A549 (cell line): Measurements from ENCODE around the gene WTIP. TPM values are rescaled to one million over a fixed set of nuclear protein-coding genes. Genes with fewer than 3 reads are reported as not detected.

Experiments
- ATAC-seq, 2 experiments: fragments of 200-7000 bp in 1 of 2; fragments of >200 bp in 1 of 2; cut with Nextera tagmentation in 1 of 2; cut with Tn5 transposase in 1 of 2; 3 replicates each; pipeline versions ENCODE4 v1.8.0 to v1.9.1; 2018 to 2020; ENCODE audit warnings: mild to moderate bottlenecking in 1 of 2, moderate library complexity in 1 of 2
- CTCF ChIA-PET: fragments of 300-600 bp; sonication (Branson Sonifier 250); formaldehyde crosslinking; extraction: SDS; loops from one replicate; lab custom pipeline; 2021; ENCODE audit warnings: antibody characterized with exemption, inconsistent platforms; lab: Yijun Ruan, JAX
- POLR2A ChIA-PET: fragments of 350-600 bp; formaldehyde crosslinking; extraction: SDS; loops from one replicate; lab custom pipeline; 2021; ENCODE audit warnings: antibody characterized with exemption, inconsistent platforms; lab: Yijun Ruan, JAX
- DNase-seq, 2 experiments: peaks; one replicate each; pipeline versions ENCODE4 v3.0.0 to v3.0.0-alpha.2; 2011 to 2016; ENCODE audit warnings: low read depth in 1 of 2, low spot score in 1 of 2
- FAIRE-seq: peaks from 2 replicates; lab custom pipeline; 2011; peaks lifted over from hg19 to GRCh38; lab: Jason Lieb, UNC
- H3K27ac ChIP-seq, 2 experiments: fragments of >200 bp; sonication (Bioruptor Twin); formaldehyde crosslinking; 3 replicates each; pipeline ENCODE4 v1.5.1; 2016 to 2017
- H3K4me1 ChIP-seq: fragments of >200 bp; sonication (Bioruptor Twin); formaldehyde crosslinking; 3 replicates; pipeline ENCODE4 v1.6.1; 2016
- H3K4me2 ChIP-seq: fragments of >200 bp; sonication (Bioruptor Twin); formaldehyde crosslinking; 3 replicates; pipeline ENCODE4 v1.6.1; 2016
- H3K4me3 ChIP-seq: fragments of >200 bp; sonication (Bioruptor Twin); formaldehyde crosslinking; 3 replicates; pipeline ENCODE4 v1.5.1; 2016
- H3K9me3 ChIP-seq: fragments of >200 bp; sonication (Bioruptor Twin); formaldehyde crosslinking; 3 replicates; pipeline ENCODE4 v1.6.1; 2016
- CBX2 ChIP-seq: fragments of 200-600 bp; sonication (generic); IDR thresholded peaks from 2 replicates; pipeline ENCODE4 v1.6.1; 2016; ENCODE audit warnings: low read depth, mild to moderate bottlenecking, borderline replicate concordance
- CBX8 ChIP-seq: fragments of 200-600 bp; sonication (generic); IDR thresholded peaks from 2 replicates; pipeline ENCODE4 v1.6.1; 2016
- E2F6 ChIP-seq: IDR thresholded peaks from 2 replicates; pipeline ENCODE4 v1.6.1; 2012; ENCODE audit warnings: low read depth, borderline replicate concordance
- EHF ChIP-seq: fragments of 250-450 bp; sonication (Bioruptor Pico); IDR thresholded peaks from 2 replicates; pipeline ENCODE4 v1.5.0; 2020; ENCODE audit warnings: mild to moderate bottlenecking
- ELK1 ChIP-seq: fragments of 150-350 bp; IDR thresholded peaks from 2 replicates; pipeline ENCODE4 v1.6.1; 2014; ENCODE audit warnings: low read depth, mild to moderate bottlenecking, low read length
- FOSB ChIP-seq: fragments of 250-450 bp; sonication (Bioruptor Pico); IDR thresholded peaks from 2 replicates; pipeline ENCODE4 v1.5.0; 2020; ENCODE audit warnings: mild to moderate bottlenecking, moderate library complexity
- HDAC2 ChIP-seq: fragments of 200-600 bp; sonication (generic); IDR thresholded peaks from 2 replicates; pipeline ENCODE4 v1.6.1; 2016
- HMGXB4 ChIP-seq: fragments of 250-450 bp; sonication (Bioruptor Pico); IDR thresholded peaks from 2 replicates; pipeline ENCODE4 v1.5.0; 2021; ENCODE audit warnings: mild to moderate bottlenecking, moderate library complexity, borderline replicate concordance
- HOXB13 ChIP-seq: fragments of 250-450 bp; sonication (Bioruptor Pico); IDR thresholded peaks from 2 replicates; pipeline ENCODE4 v1.5.0; 2020; ENCODE audit warnings: low read depth, mild to moderate bottlenecking, moderate library complexity
- HOXB5 ChIP-seq: fragments of 250-450 bp; sonication (Bioruptor Pico); IDR thresholded peaks from 2 replicates; pipeline ENCODE4 v1.5.0; 2020; ENCODE audit warnings: mild to moderate bottlenecking, moderate library complexity
- JUNB ChIP-seq: fragments of >200 bp; sonication (Bioruptor Twin); formaldehyde crosslinking; IDR thresholded peaks from 2 replicates; pipeline ENCODE4 v1.6.1; 2016
- KDM5A ChIP-seq: fragments of 200-600 bp; sonication (generic); IDR thresholded peaks from 2 replicates; pipeline ENCODE4 v1.6.1; 2016; ENCODE audit warnings: antibody characterized with exemption, mild to moderate bottlenecking
- MAFK ChIP-seq: fragments of 450-650 bp; IDR thresholded peaks from 2 replicates; pipeline ENCODE4 v1.6.1; 2014; ENCODE audit not compliant: partially characterized antibody
- MAX ChIP-seq: IDR thresholded peaks from 2 replicates; pipeline ENCODE4 v1.6.1; 2012
- MYC ChIP-seq: IDR thresholded peaks from 2 replicates; pipeline ENCODE4 v1.6.1; 2012; ENCODE audit warnings: mild to moderate bottlenecking, inconsistent platforms, low read length, improper control_type of control experiment, borderline replicate concordance
- PHF8 ChIP-seq: fragments of 200-600 bp; sonication (generic); IDR thresholded peaks from 2 replicates; pipeline ENCODE4 v1.6.1; 2016; ENCODE audit warnings: low read depth, mild to moderate bottlenecking, antibody characterized with exemption, moderate library complexity, borderline replicate concordance
- REST ChIP-seq: fragments of 200-600 bp; sonication (generic); IDR thresholded peaks from 2 replicates; pipeline ENCODE4 v1.6.1; 2016; ENCODE audit warnings: antibody characterized with exemption, mild to moderate bottlenecking, moderate library complexity
- RNF2 ChIP-seq: fragments of 200-600 bp; sonication (generic); IDR thresholded peaks from 2 replicates; pipeline ENCODE4 v1.6.1; 2016; ENCODE audit warnings: low read depth, mild to moderate bottlenecking, antibody characterized with exemption, moderate library complexity, borderline replicate concordance
- TFCP2L1 ChIP-seq: fragments of 250-450 bp; sonication (Bioruptor Pico); IDR thresholded peaks from 2 replicates; pipeline ENCODE4 v1.5.0; 2021; ENCODE audit warnings: mild to moderate bottlenecking
- TP53 ChIP-seq: fragments of 250-450 bp; sonication (Bioruptor Pico); IDR thresholded peaks from 2 replicates; pipeline ENCODE4 v1.5.0; 2021; ENCODE audit warnings: mild to moderate bottlenecking, moderate library complexity
- USF2 ChIP-seq: fragments of 450-650 bp; IDR thresholded peaks from 2 replicates; pipeline ENCODE4 v1.6.1; 2014; ENCODE audit warnings: antibody characterized with exemption
- ZFP36 ChIP-seq: fragments of 450-650 bp; IDR thresholded peaks from 2 replicates; pipeline ENCODE4 v1.6.1; 2014; ENCODE audit warnings: borderline replicate concordance; ENCODE audit not compliant: partially characterized antibody
- WGBS: methylation state at CpG from one replicate; pipeline ENCODE4 v1.1.6; 2017; ENCODE audit errors: missing lambda C conversion rate; 5-methylcytosine and 5-hydroxymethylcytosine counted together
- polyA plus RNA-seq, 4 experiments: library from polyadenylated mRNA; depleted of rRNA in 3 of 4; stranded (reverse); fragments of >200 nt; fragmentation: RNase III in 1 of 4; extraction: RNeasy Plus Mini Kit Qiagen cat#74134 plus additional on column Dnase treatment in 1 of 4; gene quantifications; 2 replicates in 3 of 4; 3 replicates in 1 of 4; pipeline ENCODE4 v1.2.3, GENCODE V29; 2011 to 2017

The WTIP gene
- polyA plus RNA-seq, 2 of the 4 experiments (the other 2 are of a cell fraction) = 18.8 to 21.2 TPM

GRCh38 chr19:34479396-34479795 is 2.2 kb upstream of the WTIP start (continued):
- TF ChIP-seq JUNB (no peak), ZFP36 (no peak), FOSB (CRISPR knock-in tag) (no peak), HOXB5 (CRISPR knock-in tag) (no peak), KDM5A (no peak), RNF2 (no peak)

- ChIA-PET CTCF (interaction anchor here (1.7 to 3.0 kb wide), 3 partner anchors 17 to 21 kb away, joined by 6 to 35 read pairs (median 7); no protein-coding TSS in a partner anchor), POLR2A (no interaction called here)
- Histone ChIP-seq H3K4me2 (no peak overlapping the region), H3K4me3 (no peak overlapping the region), H3K27ac (peak overlapping the region in 1 of 2 experiments; percentile 91; a peak in 1 of 6 replicates), H3K9me3 (no peaks in the 10 kb centered on the region), H3K4me1 (peaks cover 15% of the 10 kb centered on the region)
- no peak for FAIRE-seq
- ATAC-seq = peak in 1 of 2 experiments; percentile 3; a peak in 3 of 6 replicates
- 96% methylated on average over 19 of the region's 19 CpGs for WGBS
- DNase-seq = no peak
- TF ChIP-seq MYC = no peak
- no peak for TF ChIP-seq HDAC2
- TF ChIP-seq HMGXB4 (CRISPR knock-in tag) = no peak
- no peak for TF ChIP-seq ELK1
- no peak for TF ChIP-seq USF2
- TF ChIP-seq CBX2 = no peak
- no peak for TF ChIP-seq TP53 (CRISPR knock-in tag)
- TF ChIP-seq REST = no peak
- no peak for TF ChIP-seq EHF
- TF ChIP-seq HOXB13 (CRISPR knock-in tag) = no peak
- no peak for TF ChIP-seq CBX8
- TF ChIP-seq HOXB5 (CRISPR knock-in tag) = no peak
- no peak for TF ChIP-seq TFCP2L1 (CRISPR knock-in tag)
- TF ChIP-seq ZFP36 = no peak
- TF ChIP-seq PHF8 = no peak
- TF ChIP-seq E2F6 = no peak
- TF ChIP-seq MAX = no peak
- TF ChIP-seq MAFK = no peak
Observed at GRCh38 chr19:34480491-34480890, 1.1 kb upstream of the WTIP start.
